ENCODE results near the gene MYDGF.
A peak's percentile ranks its signal among the peaks of the same experiment; 100 is the strongest.

MYDGF gene

DNA sequence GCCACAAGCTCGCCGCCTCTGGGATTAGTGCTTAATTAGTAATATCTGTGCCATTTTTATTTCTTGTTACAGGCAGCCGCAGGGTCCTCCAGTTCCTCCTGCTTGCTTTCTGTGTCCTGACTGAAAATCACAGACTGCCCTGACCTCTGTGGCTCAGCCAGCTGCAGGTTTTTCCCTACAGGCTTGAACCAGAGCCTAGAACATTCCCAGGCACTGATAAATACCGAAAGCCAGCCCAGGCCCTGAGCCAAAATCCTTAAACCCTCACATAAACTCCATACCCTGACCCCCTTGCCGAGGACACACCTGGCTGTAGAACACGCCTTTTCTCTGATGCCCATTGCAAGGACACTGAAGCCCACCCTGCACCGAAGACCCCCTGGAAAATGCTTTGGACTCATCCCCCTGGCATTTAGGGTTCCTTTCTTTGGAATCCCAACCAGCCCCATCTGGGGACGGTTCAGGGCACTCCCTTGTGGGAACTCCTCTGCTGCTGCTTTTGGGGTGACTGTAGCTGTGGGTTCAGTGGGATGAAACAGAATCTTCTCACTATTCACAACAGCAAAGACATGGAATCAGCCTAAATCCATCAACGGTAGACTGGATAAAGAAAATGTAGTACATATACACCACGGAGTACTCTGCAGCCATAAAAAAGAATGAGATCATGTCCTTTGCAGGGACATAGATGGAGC is 38.0 kb upstream of the MYDGF start:
- TF ChIP-seq, protein P1, sequence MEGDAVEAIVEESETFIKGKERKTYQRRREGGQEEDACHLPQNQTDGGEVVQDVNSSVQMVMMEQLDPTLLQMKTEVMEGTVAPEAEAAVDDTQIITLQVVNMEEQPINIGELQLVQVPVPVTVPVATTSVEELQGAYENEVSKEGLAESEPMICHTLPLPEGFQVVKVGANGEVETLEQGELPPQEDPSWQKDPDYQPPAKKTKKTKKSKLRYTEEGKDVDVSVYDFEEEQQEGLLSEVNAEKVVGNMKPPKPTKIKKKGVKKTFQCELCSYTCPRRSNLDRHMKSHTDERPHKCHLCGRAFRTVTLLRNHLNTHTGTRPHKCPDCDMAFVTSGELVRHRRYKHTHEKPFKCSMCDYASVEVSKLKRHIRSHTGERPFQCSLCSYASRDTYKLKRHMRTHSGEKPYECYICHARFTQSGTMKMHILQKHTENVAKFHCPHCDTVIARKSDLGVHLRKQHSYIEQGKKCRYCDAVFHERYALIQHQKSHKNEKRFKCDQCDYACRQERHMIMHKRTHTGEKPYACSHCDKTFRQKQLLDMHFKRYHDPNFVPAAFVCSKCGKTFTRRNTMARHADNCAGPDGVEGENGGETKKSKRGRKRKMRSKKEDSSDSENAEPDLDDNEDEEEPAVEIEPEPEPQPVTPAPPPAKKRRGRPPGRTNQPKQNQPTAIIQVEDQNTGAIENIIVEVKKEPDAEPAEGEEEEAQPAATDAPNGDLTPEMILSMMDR (IDR thresholded peaks at IDR 0.05; ENCODE audit: low read depth, low read length) = no peak
- no peak overlapping the region for H3K4me3 ChIP-seq (ENCODE audit: low read depth, low read length)
- in situ Hi-C loops (cut with HindIII; ENCODE audit: low sequenced_read_pairs) = no loop called here
- DNase-seq (ENCODE audit: low read depth, low spot score) = peak; percentile 68

DNA sequence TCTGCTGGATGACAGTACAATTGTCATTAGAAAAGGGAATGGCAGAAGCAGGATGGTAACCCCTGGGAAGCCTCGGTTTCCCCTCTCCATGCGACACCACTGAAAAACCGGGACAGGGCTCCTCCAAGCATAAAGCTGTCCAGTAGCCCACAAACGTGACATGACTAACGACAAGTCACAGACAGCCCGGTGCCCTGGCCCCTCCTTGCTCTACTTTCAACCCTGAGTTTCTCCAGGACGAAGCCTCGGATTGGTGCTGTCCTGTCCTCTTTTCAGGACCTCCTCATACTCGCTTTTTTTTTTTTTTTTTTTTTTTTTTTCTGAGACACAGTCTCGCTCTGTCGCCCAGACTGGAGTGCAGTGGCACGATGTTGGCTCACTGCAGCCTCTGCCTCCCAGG is 37.2 kb upstream of the MYDGF start:
- TF ChIP-seq, protein P1 (IDR thresholded peaks at IDR 0.05; ENCODE audit: low read depth, low read length) = no peak
- no peak overlapping the region for H3K4me3 ChIP-seq (ENCODE audit: low read depth, low read length)
- no peak for DNase-seq (ENCODE audit: low read depth, low spot score)
- in situ Hi-C loops (cut with HindIII; ENCODE audit: low sequenced_read_pairs) = no loop called here

DNA sequence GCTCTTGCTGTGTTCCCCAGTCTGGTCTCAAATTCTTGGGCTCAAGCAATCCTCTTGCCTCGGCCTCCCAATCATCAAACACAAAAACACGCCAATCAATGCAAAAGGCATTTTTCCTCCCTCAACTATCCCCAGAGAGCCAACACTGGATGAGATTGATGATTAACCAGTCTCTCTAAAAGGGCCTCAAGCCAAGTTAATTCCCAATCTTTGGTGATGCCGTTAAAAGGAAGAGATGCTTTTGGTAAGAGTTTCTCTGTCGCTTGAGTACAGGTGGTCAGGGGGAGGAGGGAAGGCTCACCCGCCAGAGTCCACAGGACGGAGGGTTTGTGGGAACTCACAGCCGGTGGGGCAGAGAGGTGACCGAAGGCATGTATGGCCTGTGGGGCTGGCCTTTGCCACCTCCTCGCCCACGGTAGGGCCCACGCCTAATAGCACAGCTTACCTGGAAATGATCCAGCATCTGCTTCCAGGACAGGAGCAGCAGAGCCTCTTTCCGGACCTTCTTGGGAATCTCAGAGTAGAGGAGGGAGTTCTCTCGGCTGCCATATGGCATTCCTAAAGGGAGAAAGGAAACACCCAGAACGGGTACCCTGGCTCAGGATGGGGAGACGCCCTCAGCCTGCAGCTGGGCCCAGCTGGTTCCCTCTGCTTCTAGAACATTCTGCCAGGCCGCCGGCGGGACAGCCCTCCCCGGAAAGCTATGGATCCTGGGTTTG is 35.4 kb upstream of the MYDGF start:
- DNase-seq (ENCODE audit: low read depth, low spot score) = no peak
- TF ChIP-seq, protein P1 (IDR thresholded peaks at IDR 0.05; ENCODE audit: low read depth, low read length) = no peak
- in situ Hi-C loops (cut with HindIII; ENCODE audit: low sequenced_read_pairs) = no loop called here
- no peak overlapping the region for H3K4me3 ChIP-seq (ENCODE audit: low read depth, low read length)

DNA sequence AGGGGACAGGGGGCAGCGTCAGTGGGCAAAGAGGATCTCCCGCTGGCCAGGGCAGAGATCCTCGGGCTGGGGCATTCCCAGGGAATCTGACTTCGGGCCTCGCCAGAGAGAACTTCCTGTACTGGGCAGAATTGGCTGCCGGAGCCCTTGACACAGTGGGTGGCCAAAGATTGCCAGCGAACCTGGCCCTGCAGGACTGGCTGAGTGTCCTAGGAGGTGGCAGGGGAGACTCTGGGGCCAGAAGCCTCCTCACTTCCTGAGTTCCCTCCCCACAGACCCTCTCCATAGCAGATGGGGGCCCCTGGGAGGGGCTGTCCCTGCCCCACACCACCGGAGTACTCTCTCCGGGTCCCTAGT is 34.2 kb upstream of the MYDGF start:
- DNase-seq (ENCODE audit: low read depth, low spot score) = no peak
- TF ChIP-seq, protein P1 (IDR thresholded peaks at IDR 0.05; ENCODE audit: low read depth, low read length) = no peak
- no peak overlapping the region for H3K4me3 ChIP-seq (ENCODE audit: low read depth, low read length)
- in situ Hi-C loops (cut with HindIII; ENCODE audit: low sequenced_read_pairs) = no loop called here

DNA sequence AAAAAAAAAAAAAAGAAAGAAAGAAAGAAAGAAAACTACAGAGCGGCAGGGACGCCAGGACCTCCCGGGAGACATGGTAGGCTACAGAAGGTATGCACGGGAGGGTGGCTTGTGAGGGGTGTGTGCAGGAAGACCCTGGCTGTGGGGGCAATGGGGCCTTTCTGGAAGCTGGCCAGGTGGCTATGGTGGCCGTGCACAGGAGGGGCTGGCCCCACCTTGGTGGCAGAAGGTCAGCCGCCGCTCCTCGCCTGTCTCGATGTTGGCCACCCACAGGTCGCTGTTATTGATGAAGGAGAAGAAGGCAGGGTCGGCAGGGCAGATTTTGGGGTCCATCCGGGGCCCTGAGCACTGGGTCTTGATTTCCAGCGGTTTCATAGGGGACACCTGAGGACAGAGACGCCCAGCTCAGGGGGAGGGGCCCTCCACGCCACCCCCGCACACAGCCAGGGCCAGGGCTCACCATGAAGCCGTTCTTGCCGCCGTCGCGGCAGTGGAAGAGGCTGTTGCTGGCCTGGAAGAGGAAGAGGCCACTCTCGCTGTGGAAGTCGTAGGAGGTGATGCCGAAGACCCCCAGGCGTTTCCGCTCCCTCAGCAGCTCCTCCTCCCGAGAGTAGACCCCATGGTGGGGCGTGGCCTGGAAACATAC is 33.7 kb upstream of the MYDGF start:
- TF ChIP-seq, protein P1 (IDR thresholded peaks at IDR 0.05; ENCODE audit: low read depth, low read length) = no peak
- H3K4me3 ChIP-seq (ENCODE audit: low read depth, low read length) = no peak overlapping the region
- no peak for DNase-seq (ENCODE audit: low read depth, low spot score)
- in situ Hi-C loops (cut with HindIII; ENCODE audit: low sequenced_read_pairs) = no loop called here

DNA sequence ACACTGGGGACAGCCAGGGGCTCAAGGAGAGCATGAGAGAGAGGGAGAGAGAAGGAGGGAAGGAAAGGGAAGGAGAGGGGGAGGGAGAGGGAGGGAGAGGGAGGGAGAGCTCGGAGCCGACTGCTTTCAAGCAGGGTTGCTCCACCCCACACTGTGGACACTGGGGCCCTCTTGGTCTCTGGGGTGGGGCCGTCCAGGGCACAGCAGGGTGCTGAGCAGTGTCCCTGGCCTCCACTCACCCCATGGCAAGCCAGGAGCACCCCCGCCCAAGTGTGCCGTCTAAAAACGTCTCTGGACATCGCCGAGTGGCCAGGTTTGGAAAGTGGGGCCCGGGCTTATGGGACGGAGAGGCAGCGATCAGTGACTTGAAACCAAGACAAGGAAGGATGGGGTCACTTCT is 32.6 kb upstream of the MYDGF start:
- no peak for DNase-seq (ENCODE audit: low read depth, low spot score)
- in situ Hi-C loops (cut with HindIII; ENCODE audit: low sequenced_read_pairs) = no loop called here
- H3K4me3 ChIP-seq (ENCODE audit: low read depth, low read length) = no peak overlapping the region
- TF ChIP-seq, protein P1 (IDR thresholded peaks at IDR 0.05; ENCODE audit: low read depth, low read length) = no peak
